Hepatocyte (in vitro differentiated cells): Measurements from ENCODE around the gene KRT78.
"Not testable (repeated sequence)": the region's sequence is repeated elsewhere in the genome, so short reads cannot be mapped to it uniquely, and the experiment has no call there.

Source experiments
- CTCF ChIP-seq: fragments of 200-600 bp; sonication (generic); IDR thresholded peaks from 2 replicates; pipeline ENCODE4 v1.5.1; 2016; ENCODE audit warnings: antibody characterized with exemption, mild to moderate bottlenecking; ENCODE audit not compliant: poor library complexity
- EZH2 ChIP-seq: fragments of 200-600 bp; sonication (generic); IDR thresholded peaks from 2 replicates; pipeline ENCODE4 v1.6.1; 2016; ENCODE audit warnings: antibody characterized with exemption, mild to moderate bottlenecking, borderline replicate concordance

- not testable (repeated sequence) for TF ChIP-seq CTCF, EZH2
Observed at GRCh38 chr12:52856077-52856476, 7.3 kb upstream of the KRT78 start.
